GM12872 (cell line): ENCODE results near the gene SNURF.

Source experiments
- TF ChIP-seq, protein P1 (sequence below): IDR thresholded peaks from 3 replicates; pipeline ENCODE4 v1.5.1; 2011; ENCODE audit warnings: low read depth, mild to moderate bottlenecking, low read length, moderate library complexity; ENCODE audit not compliant: insufficient read depth

Gene SNURF

GRCh38 chr15:24954783-24955530, at the start of gene SNURF, which contains the start of gene SNRPN:
Gene SNURF (plus strand): TSS chr15:24954987. CDS start chr15:24955049, 62 bp downstream.
Gene SNRPN (plus strand): TSS chr15:24954987. CDS start chr15:24974454, 19,467 bp downstream.
- TF ChIP-seq, protein P1, sequence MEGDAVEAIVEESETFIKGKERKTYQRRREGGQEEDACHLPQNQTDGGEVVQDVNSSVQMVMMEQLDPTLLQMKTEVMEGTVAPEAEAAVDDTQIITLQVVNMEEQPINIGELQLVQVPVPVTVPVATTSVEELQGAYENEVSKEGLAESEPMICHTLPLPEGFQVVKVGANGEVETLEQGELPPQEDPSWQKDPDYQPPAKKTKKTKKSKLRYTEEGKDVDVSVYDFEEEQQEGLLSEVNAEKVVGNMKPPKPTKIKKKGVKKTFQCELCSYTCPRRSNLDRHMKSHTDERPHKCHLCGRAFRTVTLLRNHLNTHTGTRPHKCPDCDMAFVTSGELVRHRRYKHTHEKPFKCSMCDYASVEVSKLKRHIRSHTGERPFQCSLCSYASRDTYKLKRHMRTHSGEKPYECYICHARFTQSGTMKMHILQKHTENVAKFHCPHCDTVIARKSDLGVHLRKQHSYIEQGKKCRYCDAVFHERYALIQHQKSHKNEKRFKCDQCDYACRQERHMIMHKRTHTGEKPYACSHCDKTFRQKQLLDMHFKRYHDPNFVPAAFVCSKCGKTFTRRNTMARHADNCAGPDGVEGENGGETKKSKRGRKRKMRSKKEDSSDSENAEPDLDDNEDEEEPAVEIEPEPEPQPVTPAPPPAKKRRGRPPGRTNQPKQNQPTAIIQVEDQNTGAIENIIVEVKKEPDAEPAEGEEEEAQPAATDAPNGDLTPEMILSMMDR = no peak

- TF ChIP-seq, protein P1 = no peak
Measured at GRCh38 chr15:24916305-24917009, 38.3 kb upstream of the SNURF start.

- TF ChIP-seq, protein P1 = no peak
Measured at GRCh38 chr15:24917431-24917830, 37.4 kb upstream of the SNURF start.

- TF ChIP-seq, protein P1 = no peak
Measured at GRCh38 chr15:24919446-24919845, 35.3 kb upstream of the SNURF start.

DNA sequence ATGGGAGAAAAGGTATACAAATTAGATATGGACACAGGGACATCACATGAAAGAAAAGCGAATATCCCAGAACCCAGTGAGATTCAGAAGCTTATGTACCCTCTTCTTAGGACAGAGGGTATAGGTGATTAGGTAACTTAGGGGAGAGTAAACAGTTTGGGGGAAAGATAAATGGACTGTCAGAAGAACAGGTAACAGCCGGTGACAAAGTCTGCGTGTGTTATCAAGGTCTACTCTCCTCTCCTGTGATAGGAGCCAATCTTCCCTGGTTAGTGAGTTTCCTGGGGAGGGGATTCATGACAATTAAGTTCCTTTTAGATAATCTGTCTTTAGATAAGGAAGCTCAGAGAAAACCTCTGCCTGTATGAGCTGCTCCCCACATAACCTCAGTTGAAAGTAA, 30.6 kb upstream of the SNURF start:
- TF ChIP-seq, protein P1 = no peak

DNA sequence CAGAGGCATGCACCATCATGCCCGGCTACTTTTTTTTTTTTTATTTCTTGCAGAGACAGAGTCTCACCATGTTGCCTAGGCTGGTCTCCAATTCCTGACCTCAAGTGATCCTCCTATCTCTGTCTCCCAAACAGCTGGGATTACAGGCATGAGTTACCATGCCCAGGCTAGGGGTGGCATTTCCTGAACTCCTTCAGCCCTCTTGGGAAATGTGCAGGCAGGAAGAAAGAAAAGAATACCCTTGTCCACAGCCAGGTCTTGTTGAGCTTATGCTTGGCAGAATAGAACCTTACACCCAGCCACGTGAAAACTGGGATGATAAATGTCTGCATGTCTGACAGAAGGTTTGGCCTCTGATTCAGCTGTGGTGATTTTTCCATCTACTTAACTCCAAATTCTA, 30.2 kb upstream of the SNURF start:
- TF ChIP-seq, protein P1 = no peak

DNA sequence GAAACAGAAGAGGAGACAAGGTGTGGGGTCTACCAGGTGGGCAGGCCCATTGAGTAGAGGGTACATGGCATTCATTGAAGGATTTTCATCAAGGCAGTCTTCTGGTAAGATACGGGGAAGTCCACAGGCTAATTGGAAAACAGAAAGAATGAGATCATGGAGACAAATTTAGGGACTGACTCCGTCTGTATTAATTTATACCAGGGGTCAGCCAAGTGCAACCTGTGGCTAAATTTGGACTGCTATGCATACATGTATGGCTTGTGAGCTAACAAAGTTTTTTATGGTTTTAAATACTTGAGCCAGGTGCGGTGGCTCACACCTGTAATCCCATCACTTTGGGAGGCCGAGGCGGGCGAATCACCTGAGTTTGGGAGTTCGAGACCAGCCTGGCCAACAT, 21.1 kb upstream of the SNURF start:
- TF ChIP-seq, protein P1 = no peak
